IMR-90 (cell line): ENCODE results near the gene PSMB5. TPM values are rescaled to one million over a fixed set of nuclear protein-coding genes. Genes with fewer than 3 reads are reported as not detected.

Experiments
- ATAC-seq: fragments of 200-7000 bp; cut with Tn5 transposase; 2 replicates; pipeline ENCODE4 v1.9.1; 2020; ENCODE audit warnings: low read depth, mild to moderate bottlenecking, moderate library complexity
- BruUV-seq: library from RNA; stranded (reverse); fragments of 400-500 nt; replicated peaks from 2 replicates; lab custom pipeline; 2021; lab: Mats Ljungman, UMichigan
- CTCF ChIA-PET: fragments of 300-600 bp; formaldehyde crosslinking; extraction: SDS; loops from one replicate; lab custom pipeline; 2021; ENCODE audit warnings: antibody characterized with exemption; lab: Yijun Ruan, JAX
- POLR2A ChIA-PET: fragments of 300-600 bp; sonication (Branson Sonifier 250); formaldehyde crosslinking; loops from one replicate; lab custom pipeline; 2022; ENCODE audit warnings: antibody characterized with exemption; ENCODE audit not compliant: unreplicated experiment; lab: Charles Lee
- DNase-seq: peaks from one replicate; pipeline ENCODE4 v3.0.0; 2013
- H2AFZ ChIP-seq: replicated peaks from 2 replicates; pipeline ENCODE3; 2013; ENCODE audit warnings: low read length, mild to moderate bottlenecking; ENCODE audit not compliant: poor library complexity
- H2AK5ac ChIP-seq: 2 replicates; pipeline ENCODE4 v1.6.1; 2013; ENCODE audit warnings: low read depth, low read length, inconsistent platforms
- H2AK9ac ChIP-seq: replicated peaks from 2 replicates; pipeline ENCODE3; 2013; ENCODE audit warnings: mild to moderate bottlenecking, low read depth, low read length, moderate library complexity; ENCODE audit not compliant: poor library complexity
- H2BK120ac ChIP-seq: 2 replicates; pipeline ENCODE4 v1.6.1; 2013; ENCODE audit warnings: low read depth, low read length, inconsistent platforms
- H2BK15ac ChIP-seq: 3 replicates; pipeline ENCODE4 v1.6.1; 2013; ENCODE audit warnings: low read depth, low read length, inconsistent platforms
- H2BK20ac ChIP-seq: 2 replicates; pipeline ENCODE4 v1.6.1; 2013; ENCODE audit warnings: low read depth, mild to moderate bottlenecking, inconsistent platforms, low read length, moderate library complexity
- H2BK5ac ChIP-seq: 2 replicates; pipeline ENCODE4 v1.6.1; 2013; ENCODE audit warnings: mild to moderate bottlenecking, low read depth, low read length, inconsistent platforms; ENCODE audit not compliant: poor library complexity, severe bottlenecking
- H3K14ac ChIP-seq: replicated peaks from 2 replicates; pipeline ENCODE4 v1.6.1; 2013; ENCODE audit warnings: low read depth, low read length, inconsistent platforms
- H3K18ac ChIP-seq: 2 replicates; pipeline ENCODE4 v1.6.1; 2013; ENCODE audit warnings: low read depth, low read length, control low read depth
- H3K23ac ChIP-seq: 2 replicates; pipeline ENCODE4 v1.6.1; 2013; ENCODE audit warnings: low read depth, low read length, inconsistent platforms
- H3K27ac ChIP-seq: 2 replicates; pipeline ENCODE4 v1.5.1; 2013; ENCODE audit warnings: mild to moderate bottlenecking, control low read depth, low read length; ENCODE audit not compliant: insufficient read depth
- H3K27me3 ChIP-seq: 2 replicates; pipeline ENCODE4 v1.6.1; 2013; ENCODE audit warnings: low read length; ENCODE audit not compliant: control insufficient read depth, insufficient read depth
- H3K36me3 ChIP-seq: 2 replicates; pipeline ENCODE4 v1.6.1; 2013; ENCODE audit warnings: low read length, mixed read lengths; ENCODE audit not compliant: control insufficient read depth, insufficient read depth
- H3K4ac ChIP-seq: 2 replicates; pipeline ENCODE4 v1.6.1; 2013; ENCODE audit warnings: low read depth, low read length, inconsistent platforms
- H3K4me1 ChIP-seq: 2 replicates; pipeline ENCODE4 v1.6.1; 2013; ENCODE audit warnings: low read length, mixed read lengths; ENCODE audit not compliant: control insufficient read depth, insufficient read depth
- H3K4me2 ChIP-seq: 2 replicates; pipeline ENCODE4 v1.6.1; 2013; ENCODE audit warnings: low read depth, mild to moderate bottlenecking, control low read depth, low read length, moderate library complexity
- H3K4me3 ChIP-seq: 2 replicates; pipeline ENCODE4 v1.5.1; 2013; ENCODE audit warnings: low read depth, mild to moderate bottlenecking, control low read depth, low read length, moderate library complexity; ENCODE audit not compliant: insufficient read depth
- H3K56ac ChIP-seq: 2 replicates; pipeline ENCODE4 v1.6.1; 2013; ENCODE audit warnings: low read length, inconsistent platforms; ENCODE audit not compliant: insufficient read depth; ENCODE audit errors: extremely low read depth
- H3K79me1 ChIP-seq, 2 experiments: 2 replicates each; pipeline ENCODE4 v1.6.1; 2013; ENCODE audit warnings: low read length in 2 of 2, inconsistent platforms in 1 of 2, low read depth in 1 of 2
- H3K9ac ChIP-seq: 2 replicates; pipeline ENCODE4 v1.6.1; 2013; ENCODE audit warnings: low read depth, low read length, control low read depth
- H3K9me1 ChIP-seq: 2 replicates; pipeline ENCODE4 v1.6.1; 2013; ENCODE audit warnings: low read length, inconsistent platforms; ENCODE audit not compliant: insufficient read depth
- H3K9me3 ChIP-seq: 2 replicates; pipeline ENCODE4 v1.6.1; 2013; ENCODE audit warnings: low read length; ENCODE audit not compliant: control insufficient read depth, insufficient read depth
- H4K20me1 ChIP-seq: 2 replicates; pipeline ENCODE4 v1.6.1; 2013; ENCODE audit warnings: low read length, inconsistent platforms; ENCODE audit not compliant: insufficient read depth
- H4K5ac ChIP-seq: 2 replicates; pipeline ENCODE4 v1.6.1; 2013; ENCODE audit warnings: mild to moderate bottlenecking, low read depth, low read length, control low read depth
- H4K8ac ChIP-seq, 2 experiments: 2 replicates each; pipeline ENCODE4 v1.6.1; 2013; ENCODE audit warnings: low read depth in 2 of 2, low read length in 2 of 2, control low read depth in 1 of 2, inconsistent platforms in 1 of 2
- H4K91ac ChIP-seq: 2 replicates; pipeline ENCODE4 v1.6.1; 2013; ENCODE audit warnings: low read depth, low read length, inconsistent platforms; ENCODE audit not compliant: insufficient read depth
- BHLHE40 ChIP-seq: fragments of 150-350 bp; IDR thresholded peaks from 2 replicates; pipeline ENCODE4 v1.6.1; 2016; ENCODE audit warnings: mild to moderate bottlenecking, low read depth, low read length
- CEBPB ChIP-seq: IDR thresholded peaks from 2 replicates; pipeline ENCODE4 v1.6.1; 2012; ENCODE audit warnings: low read depth, low read length, improper control_type of control experiment
- FOS ChIP-seq: fragments of 150-350 bp; IDR thresholded peaks from 2 replicates; pipeline ENCODE4 v1.6.1; 2016; ENCODE audit warnings: low read depth, low read length
- MAFK ChIP-seq: IDR thresholded peaks from 2 replicates; pipeline ENCODE4 v1.6.1; 2012; ENCODE audit warnings: low read depth, low read length, improper control_type of control experiment
- MAZ ChIP-seq: IDR thresholded peaks from 2 replicates; pipeline ENCODE4 v1.6.1; 2012; ENCODE audit warnings: low read depth, mild to moderate bottlenecking, low read length, improper control_type of control experiment, moderate library complexity, borderline replicate concordance
- MXI1 ChIP-seq: IDR thresholded peaks from 2 replicates; pipeline ENCODE4 v1.6.1; 2012; ENCODE audit warnings: low read depth, mild to moderate bottlenecking, low read length, moderate library complexity, borderline replicate concordance
- NFE2L2 ChIP-seq: fragments of 150-350 bp; IDR thresholded peaks from 2 replicates; pipeline ENCODE4 v1.6.1; 2016; ENCODE audit warnings: low read depth, mild to moderate bottlenecking, low read length
- POLR2A ChIP-seq: IDR thresholded peaks from 2 replicates; pipeline ENCODE4 v1.6.1; 2012; ENCODE audit warnings: mild to moderate bottlenecking, low read depth, low read length
- RAD21 ChIP-seq: IDR thresholded peaks from 2 replicates; pipeline ENCODE4 v1.6.1; 2012; ENCODE audit warnings: low read length, improper control_type of control experiment
- RCOR1 ChIP-seq: IDR thresholded peaks from 2 replicates; pipeline ENCODE4 v1.6.1; 2012; ENCODE audit warnings: mild to moderate bottlenecking, low read length, improper control_type of control experiment; ENCODE audit not compliant: insufficient replicate concordance
- RFX5 ChIP-seq: IDR thresholded peaks from 2 replicates; pipeline ENCODE4 v1.8.0; 2012; ENCODE audit warnings: low read depth, mild to moderate bottlenecking, low read length, moderate library complexity
- USF2 ChIP-seq: fragments of 150-350 bp; IDR thresholded peaks from 2 replicates; pipeline ENCODE4 v1.6.1; 2017; ENCODE audit warnings: mild to moderate bottlenecking, antibody characterized with exemption, low read length, low read depth
- WGBS, 2 experiments: methylation state at CpG; one replicate each; pipeline versions ENCODE4 v1.1.5 to v1.1.7; 2013; ENCODE audit warnings: missing lambda C conversion rate in 2 of 2; ENCODE audit not compliant: insufficient read length in 1 of 2; ENCODE audit errors: extremely low coverage in 2 of 2; 5-methylcytosine and 5-hydroxymethylcytosine counted together
- dilution Hi-C: fragments of 300-500 bp; cut with HindIII; formaldehyde crosslinking; loops from one replicate; pipeline ENCODE4 v1.14.3; 2018; ENCODE audit warnings: low sequenced_read_pairs; ENCODE audit not compliant: unreplicated experiment
- in situ Hi-C: fragments of 300-500 bp; cut with MboI; formaldehyde crosslinking; loops from 3 replicates; pipeline ENCODE4 v1.14.3; 2019; ENCODE audit warnings: low sequenced_read_pairs, inconsistent platforms, mixed read lengths
- intact Hi-C: fragments of 100-400 bp; cut with micrococcal nuclease; formaldehyde crosslinking; loops from 2 replicates; pipeline ENCODE4 v1.10.0; 2022
- polyA plus RNA-seq, 3 experiments: library from polyadenylated mRNA; depleted of rRNA; stranded (reverse); fragments of >200 nt; gene quantifications; 2 replicates each; pipeline ENCODE4 v1.2.3, GENCODE V29; 2012; ENCODE audit warnings: low replicate concordance in 1 of 3
- total RNA-seq: library from RNA; depleted of rRNA; stranded (reverse); fragments of >200 nt; gene quantifications from 2 replicates; pipeline ENCODE4 v1.2.3, GENCODE V29; 2012
- TF ChIP-seq, protein P1 (sequence below): fragments of 150-350 bp; IDR thresholded peaks from 2 replicates; pipeline ENCODE4 v1.6.1; 2016; ENCODE audit warnings: low read depth, mild to moderate bottlenecking, low read length, moderate library complexity, borderline replicate concordance
- TF ChIP-seq, protein P2 (sequence below): conservative IDR thresholded peaks from 2 replicates; pipeline ENCODE4 v1.5.1; 2012; ENCODE audit warnings: mild to moderate bottlenecking, low read depth, low read length, improper control_type of control experiment

The PSMB5 gene
- total and polyA plus RNA-seq, 2 of the 4 experiments (the other 2 are of a cell fraction), result 310 to 321 TPM

GRCh38 chr14:23043754-23044153 lies 9.1 kb upstream of the PSMB5 start:
- H2BK15ac ChIP-seq, result no peak overlapping the region
- no peak overlapping the region for H4K8ac ChIP-seq
- H3K9me3 ChIP-seq, result no peaks in the 10 kb centered on the region
- H2BK120ac ChIP-seq, result no peak overlapping the region
- ChIA-PET CTCF (no interaction called here), POLR2A (no interaction called here)
- H3K4ac ChIP-seq, result peak overlapping the region; percentile 53; the same call in 1 of the 2 replicates
- H3K9ac ChIP-seq, result no peak overlapping the region
- intact Hi-C loops (no loop called here), dilution Hi-C loops (no loop called here), in situ Hi-C loops (no loop called here)
- H4K5ac ChIP-seq, result no peak overlapping the region
- no peak overlapping the region for H3K27ac ChIP-seq
- no peak overlapping the region for H2AK5ac ChIP-seq
- no peak overlapping the region for H3K14ac ChIP-seq
- TF ChIP-seq, protein P1, sequence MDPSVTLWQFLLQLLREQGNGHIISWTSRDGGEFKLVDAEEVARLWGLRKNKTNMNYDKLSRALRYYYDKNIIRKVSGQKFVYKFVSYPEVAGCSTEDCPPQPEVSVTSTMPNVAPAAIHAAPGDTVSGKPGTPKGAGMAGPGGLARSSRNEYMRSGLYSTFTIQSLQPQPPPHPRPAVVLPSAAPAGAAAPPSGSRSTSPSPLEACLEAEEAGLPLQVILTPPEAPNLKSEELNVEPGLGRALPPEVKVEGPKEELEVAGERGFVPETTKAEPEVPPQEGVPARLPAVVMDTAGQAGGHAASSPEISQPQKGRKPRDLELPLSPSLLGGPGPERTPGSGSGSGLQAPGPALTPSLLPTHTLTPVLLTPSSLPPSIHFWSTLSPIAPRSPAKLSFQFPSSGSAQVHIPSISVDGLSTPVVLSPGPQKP, result no peak
- no peak for TF ChIP-seq MAFK
- no peak for TF ChIP-seq NFE2L2
- TF ChIP-seq FOS, result no peak
- no peak for TF ChIP-seq MXI1
- TF ChIP-seq CEBPB, result no peak
- no peak for TF ChIP-seq BHLHE40
- TF ChIP-seq POLR2A, result no peak
- TF ChIP-seq RAD21, result no peak
- TF ChIP-seq, protein P2, sequence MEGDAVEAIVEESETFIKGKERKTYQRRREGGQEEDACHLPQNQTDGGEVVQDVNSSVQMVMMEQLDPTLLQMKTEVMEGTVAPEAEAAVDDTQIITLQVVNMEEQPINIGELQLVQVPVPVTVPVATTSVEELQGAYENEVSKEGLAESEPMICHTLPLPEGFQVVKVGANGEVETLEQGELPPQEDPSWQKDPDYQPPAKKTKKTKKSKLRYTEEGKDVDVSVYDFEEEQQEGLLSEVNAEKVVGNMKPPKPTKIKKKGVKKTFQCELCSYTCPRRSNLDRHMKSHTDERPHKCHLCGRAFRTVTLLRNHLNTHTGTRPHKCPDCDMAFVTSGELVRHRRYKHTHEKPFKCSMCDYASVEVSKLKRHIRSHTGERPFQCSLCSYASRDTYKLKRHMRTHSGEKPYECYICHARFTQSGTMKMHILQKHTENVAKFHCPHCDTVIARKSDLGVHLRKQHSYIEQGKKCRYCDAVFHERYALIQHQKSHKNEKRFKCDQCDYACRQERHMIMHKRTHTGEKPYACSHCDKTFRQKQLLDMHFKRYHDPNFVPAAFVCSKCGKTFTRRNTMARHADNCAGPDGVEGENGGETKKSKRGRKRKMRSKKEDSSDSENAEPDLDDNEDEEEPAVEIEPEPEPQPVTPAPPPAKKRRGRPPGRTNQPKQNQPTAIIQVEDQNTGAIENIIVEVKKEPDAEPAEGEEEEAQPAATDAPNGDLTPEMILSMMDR, result no peak
- no peak for TF ChIP-seq MAZ
- TF ChIP-seq RFX5, result no peak
- no peak for TF ChIP-seq USF2
- no peak for TF ChIP-seq RCOR1
- no peak overlapping the region for H3K23ac ChIP-seq
- no peaks in the 10 kb centered on the region for H4K20me1 ChIP-seq
- peak overlapping the region; percentile 9 for H2AFZ ChIP-seq
- no peak overlapping the region for H3K56ac ChIP-seq
- DNase-seq (no peak), ATAC-seq (no peak)
- no peak overlapping the region for H2BK5ac ChIP-seq
- no CpG with 5 or more reads among the region's 3 CpGs for WGBS, 2 experiments
- no peak overlapping the region for H2AK9ac ChIP-seq
- H4K91ac ChIP-seq, result no peak overlapping the region
- no peaks in the 10 kb centered on the region for H3K27me3 ChIP-seq
- H3K18ac ChIP-seq, result no peak overlapping the region
- H3K4me1 ChIP-seq, result peaks cover 7% of the 10 kb centered on the region
- no peak overlapping the region for H2BK20ac ChIP-seq
- H3K79me1 ChIP-seq, result no peaks in the 10 kb centered on the region
- H3K9me1 ChIP-seq, result peaks cover 12% of the 10 kb centered on the region
- H3K36me3 ChIP-seq, result no peaks in the 10 kb centered on the region
- H3K4me2 ChIP-seq, result no peak overlapping the region
- no peak overlapping the region for H3K4me3 ChIP-seq
- BruUV-seq, result no TSS peak
